ENCODE data around the gene PARD3.

- no peak for TF ChIP-seq CTCF (conservative IDR thresholded peaks at IDR 0.05; ENCODE audit: low read length)
- no peak for TF ChIP-seq EZH2phosphoT487 (IDR thresholded peaks at IDR 0.05; ENCODE audit: borderline replicate concordance)
Observed at GRCh38 chr10:34134602-34135001, 680.5 kb downstream of the PARD3 start.

Data from Loucy (cell line).